ENCODE data around the gene KCNIP4. TPM values are rescaled to one million over a fixed set of nuclear protein-coding genes. Genes with fewer than 3 reads are reported as not detected.

The KCNIP4 gene
- total RNA-seq, 2 donors from 2014 or later, result 1.2 TPM; not detected in 1

GRCh38 chr4:21320034-21320433, 628.5 kb downstream of the KCNIP4 start:
- intact Hi-C loops (cut with DNase I), result no loop called here
- no peaks in the 10 kb centered on the region for H3K9me3 ChIP-seq
- 85% methylated on average over 1 of the region's 1 CpG for WGBS
- no peak for DNase-seq (ENCODE audit: low spot score)
- no peak overlapping the region for H3K4me3 ChIP-seq
- no peak overlapping the region for H3K27ac ChIP-seq
- H3K4me1 ChIP-seq (replicated peaks), result no peaks in the 10 kb centered on the region
- TF ChIP-seq POLR2AphosphoS5 (IDR thresholded peaks at IDR 0.05) (no peak), CTCF (IDR thresholded peaks at IDR 0.05) (no peak), POLR2A (IDR thresholded peaks at IDR 0.05) (no peak)
- H3K27me3 ChIP-seq (replicated peaks; ENCODE audit: insufficient read depth), result no peaks in the 10 kb centered on the region
- no peaks in the 10 kb centered on the region for H3K36me3 ChIP-seq

- DNase-seq (ENCODE audit: low spot score), result no peak
- WGBS, result 56% methylated on average over 3 of the region's 3 CpGs
- no peak overlapping the region for H3K4me3 ChIP-seq
- no peaks in the 10 kb centered on the region for H3K4me1 ChIP-seq (replicated peaks)
- H3K36me3 ChIP-seq, result no peaks in the 10 kb centered on the region
- no peaks in the 10 kb centered on the region for H3K27me3 ChIP-seq (replicated peaks; ENCODE audit: insufficient read depth)
- H3K9me3 ChIP-seq, result no peaks in the 10 kb centered on the region
- intact Hi-C loops (cut with DNase I), result no loop called here
- no peak overlapping the region for H3K27ac ChIP-seq
- TF ChIP-seq POLR2AphosphoS5 (IDR thresholded peaks at IDR 0.05) (no peak), CTCF (IDR thresholded peaks at IDR 0.05) (no peak), POLR2A (IDR thresholded peaks at IDR 0.05) (no peak)
Measured at GRCh38 chr4:21307709-21308108, 640.9 kb downstream of the KCNIP4 start.

- no peak for TF ChIP-seq POLR2AphosphoS5 (IDR thresholded peaks at IDR 0.05)
- no peak for TF ChIP-seq POLR2A (IDR thresholded peaks at IDR 0.05)
- no peak for TF ChIP-seq CTCF (IDR thresholded peaks at IDR 0.05)
- H3K27me3 ChIP-seq (replicated peaks; ENCODE audit: insufficient read depth), result no peaks in the 10 kb centered on the region
- H3K4me3 ChIP-seq, result no peak overlapping the region
- H3K36me3 ChIP-seq, result no peaks in the 10 kb centered on the region
- no peaks in the 10 kb centered on the region for H3K4me1 ChIP-seq (replicated peaks)
- no peak for DNase-seq (ENCODE audit: low spot score)
- H3K27ac ChIP-seq, result no peak overlapping the region
- 10% methylated on average over 4 of the region's 4 CpGs for WGBS
- no peaks in the 10 kb centered on the region for H3K9me3 ChIP-seq
- intact Hi-C loops (cut with DNase I), result no loop called here
Measured at GRCh38 chr4:21304540-21304887, 644.1 kb downstream of the KCNIP4 start.

- no peaks in the 10 kb centered on the region for H3K36me3 ChIP-seq
- DNase-seq (ENCODE audit: low spot score), result no peak
- no peaks in the 10 kb centered on the region for H3K27me3 ChIP-seq (replicated peaks; ENCODE audit: insufficient read depth)
- no peaks in the 10 kb centered on the region for H3K4me1 ChIP-seq (replicated peaks)
- intact Hi-C loops (cut with DNase I), result no loop called here
- no peak for TF ChIP-seq POLR2A (IDR thresholded peaks at IDR 0.05)
- no peak for TF ChIP-seq CTCF (IDR thresholded peaks at IDR 0.05)
- TF ChIP-seq POLR2AphosphoS5 (IDR thresholded peaks at IDR 0.05), result no peak
- H3K4me3 ChIP-seq, result no peak overlapping the region
- H3K27ac ChIP-seq, result no peak overlapping the region
- WGBS, result 39% methylated on average over 2 of the region's 2 CpGs
- H3K9me3 ChIP-seq, result no peaks in the 10 kb centered on the region
Measured at GRCh38 chr4:21290562-21290961, 658.0 kb downstream of the KCNIP4 start.

GRCh38 chr4:21276046-21276445, 672.5 kb downstream of the KCNIP4 start:
- H3K27ac ChIP-seq, result no peak overlapping the region
- TF ChIP-seq POLR2AphosphoS5 (IDR thresholded peaks at IDR 0.05) (no peak), POLR2A (IDR thresholded peaks at IDR 0.05) (no peak)
- intact Hi-C loops (cut with DNase I), result no loop called here
- no peaks in the 10 kb centered on the region for H3K27me3 ChIP-seq (replicated peaks; ENCODE audit: insufficient read depth)
- DNase-seq (ENCODE audit: low spot score), result no peak
- H3K36me3 ChIP-seq, result no peaks in the 10 kb centered on the region
- WGBS, result 90% methylated on average over 5 of the region's 5 CpGs
- no peak overlapping the region for H3K4me3 ChIP-seq
- H3K9me3 ChIP-seq, result no peaks in the 10 kb centered on the region
- no peaks in the 10 kb centered on the region for H3K4me1 ChIP-seq (replicated peaks)
